Neutrophil (primary cell): ENCODE data around the gene ERG28.
"Not testable (repeated sequence)": the region's sequence is repeated elsewhere in the genome, so short reads cannot be mapped to it uniquely, and the experiment has no call there.

ENCODE experiments used
- H3K27ac ChIP-seq: fragments of 200-600 bp; sonication (generic); 2 replicates; pipeline ENCODE4 v1.5.1; 2016; ENCODE audit warnings: mild to moderate bottlenecking, moderate library complexity
- H3K27me3 ChIP-seq: fragments of 200-600 bp; sonication (generic); 2 replicates; pipeline ENCODE4 v1.6.0; 2016; ENCODE audit warnings: mild to moderate bottlenecking
- H3K36me3 ChIP-seq: fragments of 200-600 bp; sonication (generic); 2 replicates; pipeline ENCODE4 v1.5.1; 2017
- H3K4me1 ChIP-seq, 2 experiments: fragments of 200-600 bp in 1 of 2; sonication (generic) in 1 of 2; 1 replicate in 1 of 2; 2 replicates in 1 of 2; pipeline versions ENCODE4 v1.5.1 to v1.6.1; 2013 to 2016; ENCODE audit warnings: low read depth in 1 of 2, low read length in 1 of 2, mild to moderate bottlenecking in 1 of 2, moderate library complexity in 1 of 2; ENCODE audit not compliant: control insufficient read depth in 1 of 2, insufficient read depth in 1 of 2
- H3K4me3 ChIP-seq, 2 experiments: fragments of 200-600 bp in 1 of 2; sonication (generic) in 1 of 2; 1 replicate in 1 of 2; 2 replicates in 1 of 2; pipeline ENCODE4 v1.5.1; 2013 to 2016; ENCODE audit warnings: low read depth in 1 of 2, low read length in 1 of 2, mild to moderate bottlenecking in 1 of 2, moderate library complexity in 1 of 2
- H3K9me3 ChIP-seq: fragments of 200-600 bp; sonication (generic); 2 replicates; pipeline ENCODE4 v1.5.1; 2016
- TF ChIP-seq, protein P1 (sequence below): fragments of 200-600 bp; sonication (generic); IDR thresholded peaks from 2 replicates; pipeline ENCODE4 v1.5.1; 2016; ENCODE audit warnings: antibody characterized with exemption

The ERG28 gene

DNA sequence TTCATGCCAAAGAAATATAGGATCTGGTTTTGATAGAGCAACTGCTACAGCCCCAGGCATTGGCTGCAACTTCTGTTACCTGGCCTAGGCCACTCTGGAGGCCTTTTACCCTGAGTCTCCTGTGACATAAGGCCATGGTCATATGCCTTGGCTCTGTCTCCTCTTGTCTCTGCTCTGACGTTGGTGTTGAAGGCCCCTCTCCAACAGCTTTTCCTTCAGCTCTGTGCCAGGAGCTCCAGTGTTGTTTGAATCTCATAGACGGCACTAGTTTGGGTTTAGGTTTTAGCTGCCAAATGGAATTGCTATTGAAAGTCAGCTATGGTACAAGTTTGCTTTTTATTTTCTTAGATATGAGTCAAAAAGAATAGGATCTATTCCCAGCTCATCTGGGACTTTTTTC, 41.4 kb upstream of the ERG28 start:
- no peak overlapping the region for H3K4me3 ChIP-seq
- H3K9me3 ChIP-seq, result no peaks in the 10 kb centered on the region
- peaks cover 9 to 15% of the 10 kb centered on the region in 2 experiments for H3K4me1 ChIP-seq
- TF ChIP-seq, protein P1, sequence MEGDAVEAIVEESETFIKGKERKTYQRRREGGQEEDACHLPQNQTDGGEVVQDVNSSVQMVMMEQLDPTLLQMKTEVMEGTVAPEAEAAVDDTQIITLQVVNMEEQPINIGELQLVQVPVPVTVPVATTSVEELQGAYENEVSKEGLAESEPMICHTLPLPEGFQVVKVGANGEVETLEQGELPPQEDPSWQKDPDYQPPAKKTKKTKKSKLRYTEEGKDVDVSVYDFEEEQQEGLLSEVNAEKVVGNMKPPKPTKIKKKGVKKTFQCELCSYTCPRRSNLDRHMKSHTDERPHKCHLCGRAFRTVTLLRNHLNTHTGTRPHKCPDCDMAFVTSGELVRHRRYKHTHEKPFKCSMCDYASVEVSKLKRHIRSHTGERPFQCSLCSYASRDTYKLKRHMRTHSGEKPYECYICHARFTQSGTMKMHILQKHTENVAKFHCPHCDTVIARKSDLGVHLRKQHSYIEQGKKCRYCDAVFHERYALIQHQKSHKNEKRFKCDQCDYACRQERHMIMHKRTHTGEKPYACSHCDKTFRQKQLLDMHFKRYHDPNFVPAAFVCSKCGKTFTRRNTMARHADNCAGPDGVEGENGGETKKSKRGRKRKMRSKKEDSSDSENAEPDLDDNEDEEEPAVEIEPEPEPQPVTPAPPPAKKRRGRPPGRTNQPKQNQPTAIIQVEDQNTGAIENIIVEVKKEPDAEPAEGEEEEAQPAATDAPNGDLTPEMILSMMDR, result no peak
- H3K27ac ChIP-seq, result no peak overlapping the region
- no peaks in the 10 kb centered on the region for H3K27me3 ChIP-seq
- H3K36me3 ChIP-seq, result no peaks in the 10 kb centered on the region

DNA sequence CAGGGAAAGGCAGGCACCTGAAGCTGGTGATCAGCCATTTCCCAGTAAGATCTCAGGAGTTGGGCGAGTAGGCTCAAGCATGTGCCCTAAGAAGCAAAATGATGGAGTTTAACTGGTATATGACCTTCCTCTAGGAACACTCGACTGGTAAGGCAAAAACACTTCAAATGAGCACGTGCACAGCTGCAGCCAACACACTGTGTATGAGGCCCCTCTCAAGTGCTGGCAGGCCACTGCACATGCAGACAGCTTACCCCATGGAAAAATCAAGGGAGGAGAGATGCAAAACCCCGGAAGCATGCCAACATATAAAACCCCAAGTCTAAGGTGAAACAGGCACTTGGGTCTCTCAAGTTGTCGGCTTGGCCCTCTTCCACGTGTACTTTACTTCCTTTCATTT, 39.6 kb upstream of the ERG28 start:
- Histone ChIP-seq H3K27ac (no peak overlapping the region), H3K4me3 (no peak overlapping the region), H3K27me3 (no peaks in the 10 kb centered on the region), H3K9me3 (no peaks in the 10 kb centered on the region), H3K4me1 (peaks cover 9 to 15% of the 10 kb centered on the region in 2 experiments), H3K36me3 (no peaks in the 10 kb centered on the region)
- TF ChIP-seq, protein P1, result no peak

DNA sequence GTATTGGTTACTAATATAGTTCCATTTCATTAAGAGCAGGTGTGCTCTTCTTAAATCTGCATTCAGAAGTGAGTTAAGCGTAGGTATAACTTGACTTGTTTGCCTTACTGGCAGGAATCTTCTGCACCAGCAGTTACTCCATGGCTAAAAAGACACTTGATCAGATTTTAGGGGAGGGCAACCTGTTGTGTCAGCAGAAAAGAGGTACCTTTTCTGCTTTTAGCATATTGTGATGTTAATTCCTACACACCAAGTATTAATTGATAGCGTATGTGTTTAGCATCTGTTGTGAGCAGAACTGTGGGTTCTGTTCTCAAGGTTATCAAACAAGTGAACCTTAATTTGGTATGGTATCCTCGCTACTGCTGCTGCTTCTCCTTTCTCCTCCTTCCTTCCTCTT, 38.7 kb upstream of the ERG28 start:
- H3K4me3 ChIP-seq, result no peak overlapping the region
- no peak overlapping the region for H3K27ac ChIP-seq
- peaks cover 4% of the 10 kb centered on the region for H3K36me3 ChIP-seq
- TF ChIP-seq, protein P1, result no peak
- peaks cover 9 to 15% of the 10 kb centered on the region in 2 experiments for H3K4me1 ChIP-seq
- H3K27me3 ChIP-seq, result no peaks in the 10 kb centered on the region
- no peaks in the 10 kb centered on the region for H3K9me3 ChIP-seq

DNA sequence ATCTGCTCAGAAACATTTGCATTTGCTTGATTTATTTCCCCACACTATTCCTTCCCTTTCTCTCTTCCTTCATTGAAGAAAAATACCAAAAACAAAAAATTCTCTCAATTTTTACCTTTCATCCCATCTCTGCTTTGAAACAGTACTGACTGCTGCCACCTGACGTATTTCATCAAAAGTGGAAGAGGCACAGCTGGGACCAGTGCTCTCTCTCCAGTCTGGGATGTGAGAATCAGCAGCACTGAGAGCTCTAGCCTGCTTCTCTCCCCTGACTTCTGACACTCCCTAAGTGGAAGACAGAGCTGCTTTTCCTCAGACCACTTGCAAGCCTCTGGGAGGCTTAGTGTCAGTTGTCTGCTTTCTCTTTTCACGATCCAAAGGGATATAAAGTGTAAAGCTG, 37.2 kb upstream of the ERG28 start:
- Histone ChIP-seq H3K36me3 (peaks cover 7% of the 10 kb centered on the region), H3K27ac (no peak overlapping the region), H3K4me1 (peaks cover 0 to 3% of the 10 kb centered on the region in 2 experiments), H3K27me3 (no peaks in the 10 kb centered on the region), H3K4me3 (no peak overlapping the region), H3K9me3 (no peaks in the 10 kb centered on the region)
- TF ChIP-seq, protein P1, result no peak

DNA sequence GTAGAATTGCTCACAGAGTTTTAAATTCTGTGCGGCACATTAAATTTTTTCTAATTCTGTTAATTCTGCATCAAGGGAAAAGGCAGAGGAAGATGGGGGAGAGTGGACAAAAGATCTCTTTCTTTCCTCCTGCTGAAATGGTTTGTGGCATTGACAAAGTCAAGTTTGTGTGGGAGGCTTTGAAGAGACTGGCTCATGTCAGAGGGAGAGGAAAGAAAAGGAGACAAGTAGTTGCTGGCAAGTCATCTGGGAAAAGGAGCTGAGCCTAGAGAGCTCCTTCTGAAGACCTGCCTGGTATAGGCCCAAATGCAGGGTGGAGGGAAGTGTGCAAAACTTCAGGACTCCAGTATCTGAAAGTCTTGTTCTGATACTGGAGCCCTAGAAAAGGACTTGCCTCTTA, 36.7 kb upstream of the ERG28 start:
- TF ChIP-seq, protein P1, result no peak
- H3K27ac ChIP-seq, result no peak overlapping the region
- no peaks in the 10 kb centered on the region for H3K27me3 ChIP-seq
- H3K4me3 ChIP-seq, result no peak overlapping the region
- H3K9me3 ChIP-seq, result no peaks in the 10 kb centered on the region
- peaks cover 7% of the 10 kb centered on the region for H3K36me3 ChIP-seq
- H3K4me1 ChIP-seq, result no peaks in the 10 kb centered on the region

DNA sequence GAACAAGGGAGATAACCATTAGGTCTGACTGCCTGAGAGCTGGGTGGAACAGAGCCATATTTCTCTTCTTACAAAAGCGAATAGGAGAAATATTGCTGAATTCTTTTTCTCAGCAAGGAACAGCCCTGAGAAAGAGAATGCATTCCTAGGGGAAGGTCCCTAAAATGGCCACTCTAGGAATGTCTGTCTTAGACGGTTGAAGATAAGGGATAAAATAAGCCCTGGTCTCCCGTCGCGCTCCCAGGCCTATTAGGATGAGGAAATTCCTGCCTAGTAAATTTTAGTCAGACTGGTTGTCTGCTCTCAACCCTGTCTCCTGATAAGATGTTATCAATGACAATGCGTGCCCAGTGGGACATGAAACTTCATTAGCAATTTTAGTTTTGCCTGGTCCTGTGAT, 34.3 kb upstream of the ERG28 start:
- not testable (repeated sequence) for H3K4me1 ChIP-seq, H3K27ac ChIP-seq, H3K27me3 ChIP-seq, H3K9me3 ChIP-seq, H3K4me3 ChIP-seq
- H3K36me3 ChIP-seq, result peaks cover 24% of the 10 kb centered on the region
